ENCODE measurements around the gene KRTAP5-6. TPM values are rescaled to one million over a fixed set of nuclear protein-coding genes. Genes with fewer than 3 reads are reported as not detected.
"Not testable (repeated sequence)": the region's sequence is repeated elsewhere in the genome, so short reads cannot be mapped to it uniquely, and the experiment has no call there.

The KRTAP5-6 gene
- total and polyA plus RNA-seq, 10 donors = not detected

GRCh38 chr11:1659506-1659905 is 37.5 kb upstream of the KRTAP5-6 start:
- intact Hi-C loops (cut with DNase I; ENCODE audit: low total_unique reads) = loop anchor here (10.0 kb wide), 1 partner anchor 495 kb away; no protein-coding TSS in a partner anchor
- no peak for TF ChIP-seq POLR2AphosphoS5 (IDR thresholded peaks at IDR 0.05)
- no peak for TF ChIP-seq CTCF (IDR thresholded peaks at IDR 0.05 in 8 of 11, conservative IDR thresholded peaks at IDR 0.05 in 3 of 11)
- TF ChIP-seq POLR2A (IDR thresholded peaks at IDR 0.05) = no peak
- no peaks in the 10 kb centered on the region for H3K36me3 ChIP-seq
- peaks cover 0 to 43% (median 0%) of the 10 kb centered on the region in 7 donors for H3K27me3 ChIP-seq (replicated peaks in 1 of 7)
- no peaks in the 10 kb centered on the region for H3K9me3 ChIP-seq
- peaks cover 0 to 19% (median 8%) of the 10 kb centered on the region in 6 donors for H3K4me1 ChIP-seq
- no peak overlapping the region for H3K27ac ChIP-seq
- no peak overlapping the region for H3K4me3 ChIP-seq
- no peak for DNase-seq
- 19 to 34% (median 21%) methylated on average over 14 of the region's 14 CpGs for WGBS, 5 donors

- Histone ChIP-seq H3K36me3 (no peaks in the 10 kb centered on the region), H3K9me3 (no peaks in the 10 kb centered on the region), H3K4me1 (peaks cover 0 to 12% (median 2%) of the 10 kb centered on the region in 6 donors), H3K27me3 (replicated peaks in 1 of 7) (peaks cover 0 to 36% (median 0%) of the 10 kb centered on the region in 7 donors), H3K4me3 (no peak overlapping the region), H3K27ac (no peak overlapping the region)
- no peak for TF ChIP-seq POLR2A (IDR thresholded peaks at IDR 0.05)
- no peak for TF ChIP-seq CTCF (IDR thresholded peaks at IDR 0.05 in 8 of 11, conservative IDR thresholded peaks at IDR 0.05 in 3 of 11)
- TF ChIP-seq POLR2AphosphoS5 (IDR thresholded peaks at IDR 0.05) = no peak
- no peak for DNase-seq
- intact Hi-C loops (cut with DNase I; ENCODE audit: low total_unique reads) = no loop called here
- WGBS, 5 donors = 76 to 90% (median 85%) methylated on average over 24 of the region's 24 CpGs
These were observed 36.7 kb upstream of the KRTAP5-6 start for GRCh38 chr11:1660111-1660867.

GRCh38 chr11:1661454-1662269 is 35.3 kb upstream of the KRTAP5-6 start:
- 32 to 49% (median 41%) methylated on average over 4 to 21 of the region's 25 CpGs for WGBS, 5 donors
- H3K4me3 ChIP-seq; H3K4me1 ChIP-seq; intact Hi-C loops (cut with DNase I; ENCODE audit: low total_unique reads); H3K27ac ChIP-seq; DNase-seq; H3K36me3 ChIP-seq; H3K9me3 ChIP-seq: not testable (repeated sequence)
- peaks cover 0 to 25% (median 0%) of the 10 kb centered on the region in 7 donors for H3K27me3 ChIP-seq (replicated peaks in 1 of 7)

GRCh38 chr11:1662699-1663283 is 34.2 kb upstream of the KRTAP5-6 start:
- H3K4me3 ChIP-seq; intact Hi-C loops (cut with DNase I; ENCODE audit: low total_unique reads); H3K27ac ChIP-seq; H3K9me3 ChIP-seq; H3K36me3 ChIP-seq; DNase-seq: not testable (repeated sequence)
- Histone ChIP-seq H3K4me1 (peaks cover 0 to 11% (median 2%) of the 10 kb centered on the region in 6 donors), H3K27me3 (replicated peaks in 1 of 7) (peaks cover 0 to 34% (median 0%) of the 10 kb centered on the region in 7 donors)
- WGBS, 5 donors = 40 to 50% (median 44%) methylated on average over 15 to 18 of the region's 18 CpGs

Data from spleen (tissue), 11 donors.